Activated CD8-positive, alpha-beta memory T cell treated with anti-CD3 and anti-CD28 coated beads for 36 hours (primary cell): ENCODE measurements around the gene OR10H4. TPM values are rescaled to one million over a fixed set of nuclear protein-coding genes. Genes with fewer than 3 reads are reported as not detected.
"Not testable (repeated sequence)": the region's sequence is repeated elsewhere in the genome, so short reads cannot be mapped to it uniquely, and the experiment has no call there.

ENCODE experiments used
- CTCF ChIA-PET: fragments of 350-600 bp; sonication (Branson Sonifier 250); formaldehyde crosslinking; loops from one replicate; lab custom pipeline; 2021; ENCODE audit warnings: antibody characterized with exemption; lab: Charles Lee
- POLR2A ChIA-PET: fragments of 350-600 bp; sonication (Branson Sonifier 250); formaldehyde crosslinking; loops from one replicate; lab custom pipeline; 2021; ENCODE audit warnings: antibody characterized with exemption; lab: Charles Lee
- total RNA-seq, 2 experiments: library from RNA; stranded (reverse); gene quantifications; one replicate each; pipeline ENCODE4 v1.2.3, GENCODE V29; 2021

OR10H4 gene
- total RNA-seq, 2 experiments from 2014 or later: not detected

- CTCF ChIA-PET: no interaction called here
- POLR2A ChIA-PET: no interaction called here
Observed at GRCh38 chr19:15936173-15936572, 12.6 kb upstream of the OR10H4 start.

- CTCF ChIA-PET: no interaction called here
- POLR2A ChIA-PET: no interaction called here
Observed at GRCh38 chr19:15936950-15937349, 11.9 kb upstream of the OR10H4 start.

GRCh38 chr19:15937771-15938170 lies 11.0 kb upstream of the OR10H4 start:
- ChIA-PET POLR2A (no interaction called here), CTCF (no interaction called here)

- POLR2A ChIA-PET: no interaction called here
- CTCF ChIA-PET: no interaction called here
Observed at GRCh38 chr19:15944401-15944800, 4.4 kb upstream of the OR10H4 start.

- CTCF ChIA-PET: no interaction called here
Observed at GRCh38 chr19:15945301-15945700, 3.5 kb upstream of the OR10H4 start.

GRCh38 chr19:15954820-15955219 lies 6.0 kb downstream of the OR10H4 start:
- POLR2A ChIA-PET: no interaction called here
- CTCF ChIA-PET: interaction anchor here (0.6 kb wide), 1 partner anchor 325 kb away, joined by 3 read pairs; no protein-coding TSS in a partner anchor

More at GRCh38 chr19:15945301-15945700, 3.5 kb upstream of the OR10H4 start:
- POLR2A ChIA-PET: no interaction called here

GRCh38 chr19:15962319-15962718 lies 13.5 kb downstream of the OR10H4 start:
- ChIA-PET CTCF (interaction anchor here (1.0 kb wide), 1 partner anchor 101 kb away, joined by 3 read pairs; no protein-coding TSS in a partner anchor), POLR2A (no interaction called here)

- POLR2A ChIA-PET: no interaction called here
- CTCF ChIA-PET: no interaction called here
Observed at GRCh38 chr19:15964231-15964630, 15.4 kb downstream of the OR10H4 start.

GRCh38 chr19:15971224-15971780 lies 22.5 kb downstream of the OR10H4 start:
- ChIA-PET CTCF (no interaction called here), POLR2A (no interaction called here)

GRCh38 chr19:15972043-15972442 lies 23.2 kb downstream of the OR10H4 start:
- POLR2A ChIA-PET, CTCF ChIA-PET: not testable (repeated sequence)

GRCh38 chr19:15974856-15975255 lies 26.0 kb downstream of the OR10H4 start:
- POLR2A ChIA-PET: no interaction called here
- CTCF ChIA-PET: no interaction called here

- ChIA-PET CTCF (no interaction called here), POLR2A (no interaction called here)
Observed at GRCh38 chr19:15976836-15977689, 28.3 kb downstream of the OR10H4 start.

GRCh38 chr19:15977690-15978089 lies 28.9 kb downstream of the OR10H4 start:
- CTCF ChIA-PET: no interaction called here
- POLR2A ChIA-PET: no interaction called here

- ChIA-PET CTCF (no interaction called here), POLR2A (no interaction called here)
Observed at GRCh38 chr19:15979293-15979692, 30.5 kb downstream of the OR10H4 start.

GRCh38 chr19:15985831-15986230 lies 37.0 kb downstream of the OR10H4 start:
- CTCF ChIA-PET: interaction anchor here (0.6 kb wide), 1 partner anchor 13 kb away, joined by 4 read pairs; no protein-coding TSS in a partner anchor
- POLR2A ChIA-PET: not testable (repeated sequence)

GRCh38 chr19:15986701-15987100 lies 37.9 kb downstream of the OR10H4 start:
- CTCF ChIA-PET: no interaction called here
- POLR2A ChIA-PET: no interaction called here

- POLR2A ChIA-PET: no interaction called here
- CTCF ChIA-PET: interaction anchor here (0.5 kb wide), 1 partner anchor 1865 kb away, joined by 3 read pairs; no protein-coding TSS in a partner anchor
Observed at GRCh38 chr19:15989889-15990288, 41.1 kb downstream of the OR10H4 start.

GRCh38 chr19:15991602-15992001 lies 42.8 kb downstream of the OR10H4 start:
- ChIA-PET POLR2A (no interaction called here), CTCF (interaction anchor here (1.3 kb wide), 1 partner anchor 10 kb away, joined by 3 read pairs; no protein-coding TSS in a partner anchor)

GRCh38 chr19:15992014-15992413 lies 43.2 kb downstream of the OR10H4 start:
- ChIA-PET CTCF (interaction anchor here (1.3 kb wide), 1 partner anchor 9 kb away, joined by 3 read pairs; no protein-coding TSS in a partner anchor), POLR2A (interaction anchor here (0.6 kb wide), 1 partner anchor 1471 kb away, joined by 4 read pairs; no protein-coding TSS in a partner anchor)

- POLR2A ChIA-PET: no interaction called here
- CTCF ChIA-PET: no interaction called here
Observed at GRCh38 chr19:15995536-15995935, 46.7 kb downstream of the OR10H4 start.
